Stomach (tissue), 9 donors: Measurements from ENCODE around the gene HEXD. TPM values are rescaled to one million over a fixed set of nuclear protein-coding genes. Genes with fewer than 3 reads are reported as not detected.

ENCODE experiments used
- DNase-seq, 2 donors: peaks; one replicate each; pipeline versions ENCODE4 v3.0.0 to v3.0.0-alpha.2; 2013 to 2019
- H3K27ac ChIP-seq, 5 donors: fragments of 200-600 bp in 4 of 5; sonication (generic) in 4 of 5; one replicate each; pipeline ENCODE4 v1.5.1; 2013 to 2019; ENCODE audit warnings: mild to moderate bottlenecking in 1 of 5, moderate library complexity in 1 of 5
- H3K27me3 ChIP-seq, 3 donors: fragments of 200-600 bp; sonication (generic); one replicate each; pipeline ENCODE4 v1.5.1; 2017 to 2019; ENCODE audit warnings: mixed run types in 1 of 3
- H3K36me3 ChIP-seq, 4 donors: fragments of 200-600 bp; sonication (generic); 1 replicate in 3 of 4; 2 replicates in 1 of 4; pipeline ENCODE4 v1.5.1; 2016 to 2019
- H3K4me1 ChIP-seq, 4 donors: fragments of 200-600 bp; sonication (generic); one replicate each; pipeline ENCODE4 v1.5.1; 2016 to 2019
- H3K4me3 ChIP-seq, 4 donors: fragments of 200-600 bp; sonication (generic) in 3 of 4; one replicate each; pipeline ENCODE4 v1.5.1; 2016 to 2019; ENCODE audit warnings: mild to moderate bottlenecking in 1 of 4
- H3K9me3 ChIP-seq, 4 donors: fragments of 200-600 bp; sonication (generic); one replicate each; pipeline ENCODE4 v1.5.1; 2016 to 2019
- EP300 ChIP-seq: sonication (generic); formaldehyde crosslinking; IDR thresholded peaks from one replicate; pipeline ENCODE4 v1.6.1; 2017; ENCODE audit warnings: antibody characterized with exemption
- POLR2A ChIP-seq, 4 donors: fragments of 450-650 bp; IDR thresholded peaks; one replicate each; pipeline ENCODE4 v1.6.1; 2016; ENCODE audit warnings: antibody characterized with exemption in 4 of 4, control low read depth in 2 of 4, mild to moderate bottlenecking in 1 of 4, moderate library complexity in 1 of 4
- POLR2AphosphoS5 ChIP-seq, 3 donors: sonication (generic); formaldehyde crosslinking; IDR thresholded peaks; one replicate each; pipeline ENCODE4 v1.6.1; 2016; ENCODE audit warnings: antibody characterized with exemption in 3 of 3
- WGBS, 5 donors: extraction: QIAGEN DNeasy Blood & Tissue Kit in 3 of 5; methylation state at CpG; one replicate each; pipeline versions ENCODE4 v1.1.5 to v1.1.7; 2013 to 2018; 5-methylcytosine and 5-hydroxymethylcytosine counted together
- intact Hi-C: fragments of 100-400 bp; cut with DNase I; formaldehyde crosslinking; loops from one replicate; pipeline ENCODE4 v1.15.1; 2023; ENCODE audit warnings: low total_unique reads
- polyA plus RNA-seq, 3 donors: library from polyadenylated mRNA; stranded (reverse); fragments of 200-250 nt; gene quantifications; one replicate each; pipeline ENCODE4 v1.2.3, GENCODE V29; 2013
- total RNA-seq, 5 donors: library from RNA; depleted of rRNA; stranded (reverse); fragments of >200 nt; gene quantifications; one replicate each; pipeline versions ENCODE4 v1.1.0 to v1.2.3, GENCODE V29; 2014 to 2016
- TF ChIP-seq, protein P1 (sequence below), 7 experiments: fragments of 450-650 bp in 4 of 7; fragments of 200-600 bp in 3 of 7; sonication (generic) in 3 of 7; IDR thresholded peaks; one replicate each; pipeline ENCODE4 v1.5.1; 2016 to 2019; ENCODE audit warnings: antibody characterized with exemption in 7 of 7, control low read depth in 2 of 7, mild to moderate bottlenecking in 1 of 7
- donor health status: healthy with polysubstance abuse.
- donor health status: Bipolar disorder and iron deficiency.
- donor health status: healthy.

The HEXD gene
- total and polyA plus RNA-seq, 8 donors, result 13.8 to 212 (median 102) TPM

DNA sequence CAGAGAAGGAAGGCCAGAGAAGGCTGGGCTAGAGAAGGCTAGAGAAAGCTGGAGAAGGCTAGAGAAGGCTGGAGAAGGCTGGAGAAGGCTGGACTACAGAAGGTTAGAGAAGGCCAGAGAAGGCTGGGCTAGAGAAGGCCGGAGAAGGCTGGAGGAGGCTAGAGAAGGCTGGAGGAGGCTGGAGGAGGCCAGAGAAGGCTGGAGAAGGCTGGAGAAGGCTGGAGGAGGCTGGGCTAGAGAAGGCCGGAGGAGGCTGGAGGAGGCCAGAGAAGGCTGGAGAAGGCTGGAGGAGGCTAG is 6.7 kb downstream of the HEXD start:
- no peaks in the 10 kb centered on the region for H3K27me3 ChIP-seq
- peaks cover 0 to 5% (median 1%) of the 10 kb centered on the region in 4 donors for H3K4me1 ChIP-seq
- H3K9me3 ChIP-seq, result peaks cover 0 to 7% (median 3%) of the 10 kb centered on the region in 4 donors
- H3K27ac ChIP-seq, result no peak overlapping the region
- 89 to 100% (median 98%) methylated on average over 2 of the region's 2 CpGs for WGBS, 5 donors
- no peak for DNase-seq
- peaks cover 10 to 47% (median 25%) of the 10 kb centered on the region in 4 donors for H3K36me3 ChIP-seq
- intact Hi-C loops, result no loop called here
- TF ChIP-seq EP300, result no peak
- TF ChIP-seq POLR2AphosphoS5 (IDR thresholded peaks at IDR 0.05), result no peak
- TF ChIP-seq, protein P1, sequence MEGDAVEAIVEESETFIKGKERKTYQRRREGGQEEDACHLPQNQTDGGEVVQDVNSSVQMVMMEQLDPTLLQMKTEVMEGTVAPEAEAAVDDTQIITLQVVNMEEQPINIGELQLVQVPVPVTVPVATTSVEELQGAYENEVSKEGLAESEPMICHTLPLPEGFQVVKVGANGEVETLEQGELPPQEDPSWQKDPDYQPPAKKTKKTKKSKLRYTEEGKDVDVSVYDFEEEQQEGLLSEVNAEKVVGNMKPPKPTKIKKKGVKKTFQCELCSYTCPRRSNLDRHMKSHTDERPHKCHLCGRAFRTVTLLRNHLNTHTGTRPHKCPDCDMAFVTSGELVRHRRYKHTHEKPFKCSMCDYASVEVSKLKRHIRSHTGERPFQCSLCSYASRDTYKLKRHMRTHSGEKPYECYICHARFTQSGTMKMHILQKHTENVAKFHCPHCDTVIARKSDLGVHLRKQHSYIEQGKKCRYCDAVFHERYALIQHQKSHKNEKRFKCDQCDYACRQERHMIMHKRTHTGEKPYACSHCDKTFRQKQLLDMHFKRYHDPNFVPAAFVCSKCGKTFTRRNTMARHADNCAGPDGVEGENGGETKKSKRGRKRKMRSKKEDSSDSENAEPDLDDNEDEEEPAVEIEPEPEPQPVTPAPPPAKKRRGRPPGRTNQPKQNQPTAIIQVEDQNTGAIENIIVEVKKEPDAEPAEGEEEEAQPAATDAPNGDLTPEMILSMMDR (IDR thresholded peaks at IDR 0.05), result no peak
- no peak overlapping the region for H3K4me3 ChIP-seq

DNA sequence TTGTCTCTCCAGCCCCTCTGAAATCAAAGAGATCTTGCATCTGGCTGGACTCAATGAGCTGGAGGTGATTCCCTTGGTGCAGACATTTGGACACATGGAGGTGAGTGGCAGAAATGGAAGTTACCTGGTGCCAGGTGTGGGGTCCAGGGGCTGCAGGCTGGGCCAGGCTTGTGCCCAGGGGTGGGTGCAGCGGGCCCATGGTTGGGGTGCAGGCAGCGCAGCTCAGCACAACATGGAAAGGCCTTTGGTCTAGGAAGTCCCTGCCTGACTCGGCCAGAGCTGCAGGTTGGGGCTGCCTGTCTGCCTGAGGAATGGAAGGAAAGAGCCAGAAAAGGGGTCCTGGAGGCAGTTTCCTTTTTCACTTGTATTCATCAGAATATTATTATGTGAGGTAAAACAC is 10.4 kb downstream of the HEXD start:
- no peak overlapping the region for H3K27ac ChIP-seq
- DNase-seq, result no peak
- WGBS, 5 donors, result 95 to 100% (median 99%) methylated on average over 3 of the region's 3 CpGs
- no peaks in the 10 kb centered on the region for H3K27me3 ChIP-seq
- peaks cover 0 to 35% (median 16%) of the 10 kb centered on the region in 4 donors for H3K36me3 ChIP-seq
- intact Hi-C loops, result no loop called here
- H3K9me3 ChIP-seq, result no peaks in the 10 kb centered on the region
- no peak overlapping the region for H3K4me3 ChIP-seq
- H3K4me1 ChIP-seq, result no peaks in the 10 kb centered on the region
- TF ChIP-seq POLR2A (IDR thresholded peaks at IDR 0.05), result no peak
- no peak for TF ChIP-seq EP300
- no peak for TF ChIP-seq POLR2AphosphoS5 (IDR thresholded peaks at IDR 0.05)
- TF ChIP-seq, protein P1 (IDR thresholded peaks at IDR 0.05), result no peak

DNA sequence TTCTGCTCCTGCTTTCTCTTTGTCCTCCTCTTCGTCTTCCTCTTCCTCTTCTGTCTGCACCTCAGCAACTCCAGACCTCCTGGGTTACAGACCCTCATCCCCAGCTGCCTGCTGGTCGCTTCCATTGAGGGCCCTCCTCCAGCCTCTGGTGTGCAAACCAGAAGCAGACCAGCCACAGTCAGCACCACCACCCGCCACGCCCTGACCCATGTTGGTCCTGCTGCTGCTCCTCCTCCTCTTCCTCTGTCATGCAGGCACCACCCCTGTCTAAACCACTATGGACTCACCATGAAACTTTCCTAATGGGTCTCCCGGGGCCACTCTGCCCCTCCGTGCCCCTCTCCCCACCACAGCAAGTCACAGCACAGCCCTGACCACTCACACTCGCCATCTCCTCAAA is 11.7 kb downstream of the HEXD start:
- no peak overlapping the region for H3K4me3 ChIP-seq
- H3K27ac ChIP-seq, result no peak overlapping the region
- intact Hi-C loops, result no loop called here
- H3K27me3 ChIP-seq, result no peaks in the 10 kb centered on the region
- peaks cover 0 to 4% (median 0%) of the 10 kb centered on the region in 4 donors for H3K4me1 ChIP-seq
- no peak for DNase-seq
- H3K36me3 ChIP-seq, result peaks cover 0 to 41% (median 24%) of the 10 kb centered on the region in 4 donors
- H3K9me3 ChIP-seq, result no peaks in the 10 kb centered on the region
- TF ChIP-seq EP300, result no peak
- TF ChIP-seq POLR2AphosphoS5 (IDR thresholded peaks at IDR 0.05), result no peak
- TF ChIP-seq POLR2A (IDR thresholded peaks at IDR 0.05), result no peak
- TF ChIP-seq, protein P1 (IDR thresholded peaks at IDR 0.05), result no peak
- WGBS, 5 donors, result 74 to 88% (median 85%) methylated on average over 7 of the region's 7 CpGs

DNA sequence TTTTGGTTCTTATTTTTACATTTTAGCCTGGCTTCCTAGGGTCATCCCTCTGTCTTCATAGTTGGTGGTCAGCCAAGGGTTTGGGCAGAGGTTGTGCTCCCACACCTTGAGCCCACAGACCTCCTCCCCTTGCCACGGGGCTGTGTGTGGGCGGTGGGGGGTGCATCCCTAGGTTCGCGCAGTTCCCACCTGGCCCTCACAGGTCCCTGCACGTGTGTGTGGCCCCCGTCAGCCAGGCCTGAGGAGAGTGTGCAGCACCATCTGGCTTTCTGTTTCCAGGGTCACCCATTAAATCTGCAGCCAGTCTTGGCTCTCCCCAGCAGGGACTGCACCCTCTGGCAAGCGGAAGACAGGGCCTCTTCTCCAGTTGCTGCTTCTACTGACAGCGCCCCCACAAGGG is 13.9 kb downstream of the HEXD start:
- DNase-seq, result peak in 1 of 2 donors; percentile 2

More for the DNA sequence above, 13.9 kb downstream of the HEXD start:
- H3K4me3 ChIP-seq, result no peak overlapping the region
- no peaks in the 10 kb centered on the region for H3K27me3 ChIP-seq
- intact Hi-C loops, result no loop called here
- TF ChIP-seq EP300, result no peak
- TF ChIP-seq POLR2AphosphoS5 (IDR thresholded peaks at IDR 0.05), result no peak
- TF ChIP-seq, protein P1 (IDR thresholded peaks at IDR 0.05), result no peak
- peaks cover 0 to 4% (median 0%) of the 10 kb centered on the region in 4 donors for H3K4me1 ChIP-seq
- H3K9me3 ChIP-seq, result no peaks in the 10 kb centered on the region
- H3K27ac ChIP-seq, result no peak overlapping the region
- WGBS, 5 donors, result 74 to 86% (median 83%) methylated on average over 6 to 8 of the region's 8 CpGs
- peaks cover under 1 to 63% (median 44%) of the 10 kb centered on the region in 4 donors for H3K36me3 ChIP-seq
